ENCODE data around the gene MYRFL. TPM values are rescaled to one million over a fixed set of nuclear protein-coding genes. Genes with fewer than 3 reads are reported as not detected.

MYRFL gene
- total and polyA plus RNA-seq, 2 of the 8 experiments (the other 6 are each of a cell fraction or from before 2014, with no cell fraction given) = 1.1 to 2.0 TPM

GRCh38 chr12:69881771-69882170 lies 56.7 kb downstream of the MYRFL start:
- H3K18ac ChIP-seq (ENCODE audit: extremely low read depth, low read length) = no peak overlapping the region
- no peak overlapping the region for H3K56ac ChIP-seq (replicated peaks; ENCODE audit: insufficient read length, low read depth, low read length)
- H3K23ac ChIP-seq (ENCODE audit: insufficient read length) = no peak overlapping the region
- 0 out of 7 replicates have a peak, but pooled peaks cover 0 to 2% (median 0%) of the 10 kb centered on the region in 4 experiments for H3K27me3 ChIP-seq (replicated peaks in 1 of 4; ENCODE audit: control insufficient read depth in 3 of 4, extremely low read depth in 1 of 4, insufficient read depth in 3 of 4, low read length in 3 of 4)
- no peak overlapping the region for H3K4ac ChIP-seq (replicated peaks; ENCODE audit: insufficient read length, low read depth, low read length)
- H2BK15ac ChIP-seq (ENCODE audit: low read length) = no peak overlapping the region
- no peak for DNase-seq (ENCODE audit: low read depth in 1 of 2, low spot score in 2 of 2)
- no peak overlapping the region for H4K91ac ChIP-seq (replicated peaks; ENCODE audit: insufficient read length, low read length)
- no peak overlapping the region for H3K14ac ChIP-seq (ENCODE audit: insufficient read length)
- H3K23me2 ChIP-seq (ENCODE audit: low read depth, low read length) = no peaks in the 10 kb centered on the region
- no peak overlapping the region for H2BK120ac ChIP-seq (replicated peaks; ENCODE audit: low read depth, low read length)
- no peaks in the 10 kb centered on the region for H3K9me3 ChIP-seq (ENCODE audit: insufficient read depth in 2 of 2, low read depth in 1 of 2, low read length in 1 of 2)
- no peaks in the 10 kb centered on the region for H3K79me2 ChIP-seq (ENCODE audit: control insufficient read depth in 1 of 2, insufficient read depth in 2 of 2, low read length in 2 of 2)
- no peak for FAIRE-seq
- no peak overlapping the region for H2AK5ac ChIP-seq (ENCODE audit: low read depth, low read length)
- CTCF ChIA-PET (ENCODE audit: partially characterized antibody) = interaction anchor here (0.7 to 5.7 kb wide), 12 partner anchors 9 to 852 kb away, joined by 3 to 37 read pairs (median 3); no protein-coding TSS in a partner anchor
- H3K4me1 ChIP-seq (replicated peaks in 1 of 4; ENCODE audit: control insufficient read depth in 3 of 4, insufficient read depth in 4 of 4, low read length in 3 of 4) = peaks cover 0 to 6% (median 3%) of the 10 kb centered on the region in 4 experiments; a peak in 4 of 7 replicates
- H3K79me1 ChIP-seq (ENCODE audit: low read depth, low read length) = no peaks in the 10 kb centered on the region
- POLR2A ChIA-PET (ENCODE audit: partially characterized antibody) = interaction anchor here (0.9 kb wide), 1 partner anchor 14 kb away, joined by 3 read pairs; no protein-coding TSS in a partner anchor
- H3K9ac ChIP-seq (replicated peaks in 1 of 4; ENCODE audit: extremely low read depth in 1 of 4, low read depth in 3 of 4, low read length in 3 of 4) = no peak overlapping the region
- WGBS, 2 experiments (ENCODE audit: extremely low coverage in 1 of 2, insufficient coverage in 1 of 2, insufficient read length in 1 of 2, insufficient replicate concordance in 2 of 2, low coverage in 1 of 2, low lambda C conversion rate in 2 of 2, missing lambda C conversion rate in 1 of 2) = 95% methylated on average over 3 of the region's 3 CpGs; no CpG with 5 or more reads in 1 of the 2 experiments
- H3K4me2 ChIP-seq (ENCODE audit: insufficient read depth in 1 of 2, low read depth in 2 of 2, low read length in 2 of 2) = no peak overlapping the region
- no peak overlapping the region for H2AFZ ChIP-seq (ENCODE audit: low read length)
- no peak overlapping the region for H2BK12ac ChIP-seq (ENCODE audit: low read depth, low read length)
- H3K27ac ChIP-seq (ENCODE audit: low read depth, low read length) = no peak overlapping the region
- no peak overlapping the region for H4K8ac ChIP-seq (ENCODE audit: extremely low read depth, insufficient read depth, low read length)
- no peaks in the 10 kb centered on the region for H3K36me3 ChIP-seq (ENCODE audit: control insufficient read depth in 2 of 4, insufficient read depth in 4 of 4, low read length in 3 of 4)
- H2BK20ac ChIP-seq (ENCODE audit: low read length) = no peak overlapping the region; the same call in 1 of the 2 replicates
- H4K20me1 ChIP-seq (replicated peaks in 1 of 2; ENCODE audit: control insufficient read depth in 1 of 2, insufficient read depth in 2 of 2, low read length in 2 of 2) = no peaks in the 10 kb centered on the region
- H2BK5ac ChIP-seq (ENCODE audit: low read depth, low read length) = no peak overlapping the region
- H4K5ac ChIP-seq (ENCODE audit: insufficient read length, low read depth, low read length) = no peak overlapping the region
- no peak overlapping the region for H3K4me3 ChIP-seq (ENCODE audit: extremely low read depth in 1 of 4, insufficient read depth in 2 of 4, low read depth in 3 of 4, low read length in 4 of 4)
- no peak for TF ChIP-seq CTBP2 (IDR thresholded peaks at IDR 0.05; ENCODE audit: borderline replicate concordance, insufficient read depth, insufficient read length, low read length)
- no peak for TF ChIP-seq POLR2A (IDR thresholded peaks at IDR 0.05; ENCODE audit: control extremely low read depth in 1 of 2, low read depth in 2 of 2, low read length in 2 of 2)
- no peak for TF ChIP-seq CREB1 (IDR thresholded peaks at IDR 0.05)
- TF ChIP-seq HDAC6 (IDR thresholded peaks at IDR 0.05; ENCODE audit: low read depth, low read length) = no peak
- TF ChIP-seq SUZ12 (IDR thresholded peaks at IDR 0.05; ENCODE audit: low read length) = no peak
- no peak for TF ChIP-seq NRF1 (IDR thresholded peaks at IDR 0.05; ENCODE audit: low read depth, low read length)
- no peak for TF ChIP-seq NANOG (IDR thresholded peaks at IDR 0.05; ENCODE audit: insufficient read depth, low read depth, low read length, poor library complexity, severe bottlenecking)
